Spinal cord (tissue), 10 donors: ENCODE data around the gene PLSCR5. TPM values are rescaled to one million over a fixed set of nuclear protein-coding genes. Genes with fewer than 3 reads are reported as not detected.
A peak's percentile ranks its signal among the peaks of the same experiment; 100 is the strongest.

Source experiments
- DNase-seq, 6 donors: peaks; one replicate each; pipeline versions ENCODE4 v3.0.0 to v3.0.0-alpha.2; 2013 to 2015; ENCODE audit warnings: low spot score in 6 of 6, low read depth in 4 of 6
- H3K27ac ChIP-seq: one replicate; pipeline ENCODE4 v1.5.1; 2013; ENCODE audit warnings: low read depth, low read length, control low read depth
- H3K27me3 ChIP-seq: one replicate; pipeline ENCODE4 v1.6.1; 2013; ENCODE audit warnings: low read length; ENCODE audit not compliant: control insufficient read depth, insufficient read depth
- H3K36me3 ChIP-seq: one replicate; pipeline ENCODE4 v1.6.1; 2013; ENCODE audit warnings: low read length; ENCODE audit not compliant: control insufficient read depth, insufficient read depth
- H3K4me1 ChIP-seq: one replicate; pipeline ENCODE4 v1.6.1; 2013; ENCODE audit warnings: low read length; ENCODE audit not compliant: control insufficient read depth, insufficient read depth
- H3K4me3 ChIP-seq: one replicate; pipeline ENCODE4 v1.5.1; 2013; ENCODE audit warnings: low read depth, low read length, control low read depth
- H3K9me3 ChIP-seq: one replicate; pipeline ENCODE4 v1.6.1; 2013; ENCODE audit warnings: low read length; ENCODE audit not compliant: control insufficient read depth, insufficient read depth
- WGBS: methylation state at CpG from one replicate; pipeline ENCODE4 v1.1.5; 2013; ENCODE audit warnings: missing lambda C conversion rate; ENCODE audit not compliant: insufficient coverage; 5-methylcytosine and 5-hydroxymethylcytosine counted together
- polyA plus RNA-seq, 2 donors: library from polyadenylated mRNA; unstranded; fragments of 120-200 nt; gene quantifications; one replicate each; pipeline ENCODE4 v1.2.1, GENCODE V29; 2013; ENCODE audit not compliant: insufficient read length in 2 of 2
- total RNA-seq, 2 donors: library from RNA; depleted of rRNA in 1 of 2; stranded (reverse); fragments of 120-200 nt in 1 of 2; fragments of >200 nt in 1 of 2; gene quantifications; one replicate each; pipeline versions ENCODE4 v1.2.3 to v1.2.4, GENCODE V29; 2013 to 2014
- donor health status: healthy.

PLSCR5 gene
- total and polyA plus RNA-seq, 4 donors, result 0.88 to 2.9 (median 2.1) TPM

DNA sequence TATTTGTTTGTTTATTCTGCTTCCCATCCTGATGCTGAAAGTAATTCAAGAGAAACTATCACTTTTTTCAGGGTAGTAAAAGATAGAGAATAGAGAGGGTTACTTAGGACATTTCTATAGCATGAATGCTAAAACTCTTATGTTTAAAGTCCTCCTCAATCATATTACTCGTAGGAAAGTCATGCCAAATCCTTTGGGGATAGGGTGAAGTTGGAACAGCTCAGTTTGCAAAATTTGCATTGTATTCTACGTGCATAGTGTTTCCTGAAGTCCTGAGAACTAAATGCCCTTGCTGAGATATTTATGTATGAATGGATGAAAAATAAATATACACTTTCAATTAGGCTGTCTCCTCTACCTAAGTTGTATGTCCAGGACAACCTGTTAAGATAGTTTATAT is 14.6 kb downstream of the PLSCR5 start:
- Histone ChIP-seq H3K9me3 (no peaks in the 10 kb centered on the region), H3K4me1 (no peaks in the 10 kb centered on the region), H3K27me3 (no peaks in the 10 kb centered on the region), H3K4me3 (no peak overlapping the region), H3K36me3 (no peaks in the 10 kb centered on the region), H3K27ac (no peak overlapping the region)
- no peak for DNase-seq
- WGBS, result no CpG with 5 or more reads among the region's 2 CpGs

DNA sequence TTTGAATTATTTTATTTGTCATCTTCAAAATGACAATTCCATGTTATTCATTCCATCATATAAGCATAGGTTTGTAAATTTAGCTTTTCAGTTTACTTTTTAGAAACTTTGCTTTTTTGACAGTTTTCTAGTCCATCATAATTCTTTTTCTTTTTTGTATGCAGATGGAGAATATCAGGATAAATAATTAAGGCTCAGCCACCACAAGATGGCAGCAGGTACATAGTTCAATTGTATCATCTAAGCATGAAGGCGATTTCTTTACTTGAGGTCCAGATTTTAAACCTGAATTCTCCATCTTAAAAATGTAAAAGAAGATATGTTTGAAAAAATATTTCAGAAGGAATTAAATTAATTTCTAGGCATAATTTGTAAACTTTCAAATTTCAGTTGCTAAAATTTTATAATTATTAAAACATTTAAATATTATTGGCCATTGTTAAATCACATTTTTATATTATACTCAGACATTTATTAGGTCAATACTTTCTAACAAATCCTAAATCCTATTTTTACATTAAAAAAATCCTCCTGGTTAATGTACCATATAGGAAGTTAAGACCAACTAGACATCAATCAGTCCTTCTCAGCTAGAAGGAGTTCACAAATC is 15.1 kb downstream of the PLSCR5 start:
- Histone ChIP-seq H3K36me3 (no peaks in the 10 kb centered on the region), H3K9me3 (no peaks in the 10 kb centered on the region), H3K27ac (no peak overlapping the region), H3K4me3 (no peak overlapping the region), H3K27me3 (no peaks in the 10 kb centered on the region), H3K4me1 (no peaks in the 10 kb centered on the region)
- no CpG with 5 or more reads among the region's 1 CpG for WGBS
- peak in 5 of 6 donors; percentile 43 to 93 (median 52) for DNase-seq

- peaks cover 3% of the 10 kb centered on the region for H3K9me3 ChIP-seq
- no peaks in the 10 kb centered on the region for H3K27me3 ChIP-seq
- H3K27ac ChIP-seq, result no peak overlapping the region
- H3K4me1 ChIP-seq, result no peaks in the 10 kb centered on the region
- no peaks in the 10 kb centered on the region for H3K36me3 ChIP-seq
- no peak overlapping the region for H3K4me3 ChIP-seq
- DNase-seq, result no peak
These were observed 20.0 kb downstream of the PLSCR5 start for GRCh38 chr3:146585156-146585555.

GRCh38 chr3:146581951-146582467 is 23.1 kb downstream of the PLSCR5 start:
- Histone ChIP-seq H3K9me3 (peaks cover 3% of the 10 kb centered on the region), H3K36me3 (no peaks in the 10 kb centered on the region), H3K4me1 (no peaks in the 10 kb centered on the region), H3K4me3 (no peak overlapping the region), H3K27me3 (no peaks in the 10 kb centered on the region), H3K27ac (no peak overlapping the region)
- DNase-seq, result no peak

DNA sequence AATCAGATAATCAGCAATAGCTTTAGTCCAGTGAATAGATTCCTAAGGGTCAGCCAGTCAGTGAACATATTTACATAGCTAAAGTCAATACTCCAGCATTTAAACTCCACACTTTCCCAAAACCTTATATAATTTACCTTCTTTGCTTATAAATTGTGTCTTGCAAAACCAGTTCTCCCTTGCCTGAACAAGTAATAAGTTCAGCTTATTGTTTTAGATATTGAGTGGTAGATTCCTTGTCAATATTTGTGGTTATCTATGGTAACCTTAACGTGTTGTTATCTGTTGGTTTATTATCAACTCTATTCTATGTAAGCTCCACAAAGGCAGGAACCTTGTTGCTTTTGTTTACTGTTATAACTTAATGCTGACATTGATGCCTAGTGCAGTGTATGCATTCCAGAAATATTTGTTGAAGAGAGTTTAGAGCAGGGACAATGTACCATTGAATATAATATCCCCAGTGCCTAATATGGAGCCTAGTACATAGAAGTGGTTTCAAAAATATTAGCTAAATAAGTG is 24.0 kb downstream of the PLSCR5 start:
- Histone ChIP-seq H3K27ac (no peak overlapping the region), H3K4me3 (no peak overlapping the region)
- WGBS, result no CpG with 5 or more reads among the region's 1 CpG

GRCh38 chr3:146577662-146578061 is 27.5 kb downstream of the PLSCR5 start:
- peak in 4 of 6 donors; percentile 35 to 89 (median 50) for DNase-seq

More for the DNA sequence above, 24.0 kb downstream of the PLSCR5 start:
- no peak for DNase-seq
- H3K9me3 ChIP-seq, result peaks cover 3% of the 10 kb centered on the region
- no peaks in the 10 kb centered on the region for H3K36me3 ChIP-seq
- no peaks in the 10 kb centered on the region for H3K4me1 ChIP-seq
- no peaks in the 10 kb centered on the region for H3K27me3 ChIP-seq

GRCh38 chr3:146575636-146576035 is 29.5 kb downstream of the PLSCR5 start:
- H3K4me3 ChIP-seq, result no peak overlapping the region
- H3K9me3 ChIP-seq, result no peaks in the 10 kb centered on the region
- no peak for DNase-seq
- WGBS, result no CpG with 5 or more reads among the region's 2 CpGs
- no peaks in the 10 kb centered on the region for H3K36me3 ChIP-seq
- no peaks in the 10 kb centered on the region for H3K4me1 ChIP-seq
- no peak overlapping the region for H3K27ac ChIP-seq
- no peaks in the 10 kb centered on the region for H3K27me3 ChIP-seq

More at GRCh38 chr3:146577662-146578061, 27.5 kb downstream of the PLSCR5 start:
- H3K27ac ChIP-seq, result no peak overlapping the region
- no peaks in the 10 kb centered on the region for H3K36me3 ChIP-seq
- H3K4me1 ChIP-seq, result no peaks in the 10 kb centered on the region
- no peak overlapping the region for H3K4me3 ChIP-seq
- H3K27me3 ChIP-seq, result no peaks in the 10 kb centered on the region
- H3K9me3 ChIP-seq, result peaks cover 1% of the 10 kb centered on the region

DNA sequence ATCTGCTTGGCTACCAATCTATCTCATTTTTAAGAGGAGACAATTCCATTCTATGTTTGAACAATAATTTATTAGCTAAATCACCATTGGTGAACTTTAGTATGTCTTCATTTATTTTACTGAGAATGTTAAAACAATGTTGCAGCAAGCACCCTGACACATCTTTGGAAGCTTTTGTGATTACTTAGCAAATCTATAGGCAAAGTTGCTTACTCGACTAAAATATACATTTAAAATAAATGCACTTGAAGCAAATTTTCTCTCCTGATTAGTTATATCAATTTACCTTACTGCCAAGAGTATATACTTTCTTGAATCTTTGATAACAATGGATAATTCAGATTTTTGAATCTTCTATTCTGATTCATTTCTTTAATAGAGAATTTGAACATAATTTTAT is 31.0 kb downstream of the PLSCR5 start:
- no peak for DNase-seq
- no CpG with 5 or more reads among the region's 1 CpG for WGBS
- no peaks in the 10 kb centered on the region for H3K36me3 ChIP-seq
- no peak overlapping the region for H3K27ac ChIP-seq
- H3K9me3 ChIP-seq, result no peaks in the 10 kb centered on the region
- no peaks in the 10 kb centered on the region for H3K4me1 ChIP-seq
- H3K27me3 ChIP-seq, result no peaks in the 10 kb centered on the region
- H3K4me3 ChIP-seq, result no peak overlapping the region

DNA sequence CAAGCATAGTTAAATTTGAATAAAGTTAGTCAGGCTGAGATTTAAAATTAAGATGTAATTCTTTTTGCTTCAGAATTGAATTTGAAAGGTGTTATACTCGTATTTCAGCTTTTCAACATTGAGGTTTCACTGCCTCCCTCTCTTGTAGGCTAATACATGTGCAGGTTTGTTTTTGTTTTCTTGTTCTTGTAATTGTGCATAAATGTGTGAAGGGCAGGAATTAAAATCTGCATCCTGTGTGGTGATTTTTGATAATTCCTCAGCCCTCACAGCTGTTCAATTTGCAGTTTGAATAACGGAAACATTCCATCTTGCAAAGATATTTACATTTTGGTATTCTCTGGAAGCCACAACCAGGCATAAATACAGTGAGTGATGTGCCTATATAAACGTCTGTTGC is 35.8 kb downstream of the PLSCR5 start:
- Histone ChIP-seq H3K27ac (no peak overlapping the region), H3K4me3 (no peak overlapping the region), H3K4me1 (no peaks in the 10 kb centered on the region), H3K36me3 (no peaks in the 10 kb centered on the region), H3K9me3 (no peaks in the 10 kb centered on the region), H3K27me3 (no peaks in the 10 kb centered on the region)
- DNase-seq, result no peak
- WGBS, result no CpG with 5 or more reads among the region's 3 CpGs

DNA sequence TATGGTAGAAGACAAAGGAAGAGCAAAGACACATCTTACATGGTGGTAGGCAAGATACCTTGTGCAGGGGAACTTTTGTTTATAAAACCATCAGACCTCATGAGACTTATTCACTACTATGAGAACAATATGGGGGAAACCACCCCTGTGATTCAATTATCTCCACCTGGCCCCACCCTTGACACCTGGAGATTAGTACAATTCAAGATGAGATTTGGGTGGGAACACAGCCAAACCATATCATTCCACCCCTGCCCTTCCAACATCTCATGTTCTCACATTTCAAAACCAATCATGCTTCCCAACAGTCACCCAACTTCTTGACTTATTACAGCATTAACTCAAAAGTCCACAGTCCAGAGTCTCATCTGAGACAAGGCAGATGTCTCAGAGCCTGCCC is 39.0 kb downstream of the PLSCR5 start:
- no peaks in the 10 kb centered on the region for H3K9me3 ChIP-seq
- no peaks in the 10 kb centered on the region for H3K4me1 ChIP-seq
- DNase-seq, result no peak
- no peak overlapping the region for H3K27ac ChIP-seq
- no peaks in the 10 kb centered on the region for H3K27me3 ChIP-seq
- H3K36me3 ChIP-seq, result no peaks in the 10 kb centered on the region
- no peak overlapping the region for H3K4me3 ChIP-seq
